NCI-H187 (cell line): ENCODE data around the gene NELL2.

Source experiments
- DNase-seq, 2 experiments: peaks; one replicate each; lab custom pipeline; 2025; lab: John Stamatoyannopoulos, UW

Gene NELL2

DNA sequence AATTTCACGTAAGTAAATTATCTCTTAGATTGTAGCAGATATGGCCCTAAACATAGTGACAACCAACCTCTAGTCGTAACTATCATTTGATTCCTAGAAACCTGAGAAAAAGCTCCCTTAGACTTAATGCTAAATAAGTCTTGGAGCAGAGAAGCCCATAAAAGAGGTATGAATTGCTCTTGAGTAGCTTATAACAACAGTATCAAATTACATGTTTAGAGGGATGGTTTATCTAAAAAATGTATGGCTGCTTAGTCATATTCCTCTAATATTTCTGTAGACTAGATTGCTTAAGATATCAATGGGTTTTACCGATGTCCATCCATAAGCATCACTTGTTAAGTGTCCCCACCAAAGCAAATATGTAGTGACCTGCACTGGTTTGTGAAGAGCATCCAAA lies 259.7 kb downstream of the NELL2 start:
- no peak for DNase-seq

DNA sequence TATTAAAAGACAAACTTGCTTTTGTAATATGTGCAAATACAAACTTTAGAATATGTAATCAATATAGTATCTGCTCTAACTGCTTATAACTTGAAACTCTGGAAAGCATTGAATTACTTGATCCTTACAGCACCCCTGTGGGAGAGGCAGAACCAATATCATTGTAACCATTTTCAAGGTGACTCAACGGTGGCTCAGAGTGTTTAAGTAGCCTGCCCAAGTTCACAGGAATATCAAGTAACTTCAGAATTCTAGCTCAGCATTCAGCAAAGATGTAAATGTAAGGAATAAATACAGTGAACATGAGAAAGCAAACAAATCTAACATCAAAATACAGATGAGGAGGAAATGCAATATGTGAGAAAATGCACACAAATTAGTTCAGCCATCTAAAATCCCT lies 264.6 kb downstream of the NELL2 start:
- DNase-seq: no peak

DNA sequence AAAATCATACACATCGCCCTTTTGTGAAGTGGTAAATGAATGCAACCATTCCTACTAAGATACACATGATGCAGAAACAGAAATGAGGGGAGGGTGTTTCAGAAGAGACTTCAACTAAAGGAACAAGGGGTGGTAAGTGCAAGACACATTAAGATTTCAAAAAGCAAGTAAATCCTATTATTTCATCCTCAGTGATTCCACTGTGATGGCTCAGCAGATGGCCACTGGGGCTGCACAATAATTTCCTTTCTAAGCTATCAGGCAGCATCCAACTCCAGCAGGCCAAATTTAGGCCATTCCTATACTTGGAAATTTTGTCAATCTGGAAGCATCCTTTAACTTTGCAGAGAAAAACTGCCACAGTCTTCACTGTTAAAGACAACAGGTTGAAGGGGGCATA lies 272.4 kb downstream of the NELL2 start:
- DNase-seq: no peak

DNA sequence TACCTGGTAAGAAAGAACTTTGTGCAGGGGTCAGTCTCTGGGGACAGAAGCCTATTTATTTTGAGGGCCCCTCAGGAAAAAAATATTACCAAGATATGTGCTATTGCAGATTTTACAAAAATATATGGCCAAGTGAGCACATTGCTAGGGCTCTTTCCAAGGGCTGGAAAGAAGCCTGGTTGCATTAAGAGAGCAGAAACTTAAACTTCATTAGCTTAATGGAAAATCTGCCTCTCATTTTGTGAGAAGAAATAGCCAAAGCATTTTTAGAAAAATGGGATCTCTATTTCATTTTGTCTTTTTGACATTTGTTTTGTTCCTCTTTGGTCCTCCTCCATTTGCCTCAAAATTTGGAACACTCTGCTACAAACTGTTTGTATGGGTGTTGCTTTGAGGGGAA lies 283.5 kb downstream of the NELL2 start:
- DNase-seq: no peak

DNA sequence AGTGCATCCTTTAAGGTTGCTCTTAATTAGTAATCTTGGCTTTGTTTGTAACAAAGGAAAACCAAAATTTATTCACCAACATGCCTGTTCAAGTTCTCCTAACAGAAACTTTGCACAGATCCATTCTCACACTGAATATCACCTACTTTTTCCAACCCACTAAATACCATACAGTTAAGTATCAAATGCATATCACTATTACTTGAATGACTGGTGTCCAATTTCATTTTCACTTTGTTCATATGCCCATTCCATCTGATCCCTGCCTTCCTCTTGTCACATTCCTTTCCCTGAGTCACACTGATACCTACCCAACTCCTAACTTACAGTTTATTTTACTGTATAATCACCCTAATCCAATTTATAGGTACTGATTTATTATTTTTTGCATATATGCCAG lies 286.4 kb downstream of the NELL2 start:
- DNase-seq: no peak

DNA sequence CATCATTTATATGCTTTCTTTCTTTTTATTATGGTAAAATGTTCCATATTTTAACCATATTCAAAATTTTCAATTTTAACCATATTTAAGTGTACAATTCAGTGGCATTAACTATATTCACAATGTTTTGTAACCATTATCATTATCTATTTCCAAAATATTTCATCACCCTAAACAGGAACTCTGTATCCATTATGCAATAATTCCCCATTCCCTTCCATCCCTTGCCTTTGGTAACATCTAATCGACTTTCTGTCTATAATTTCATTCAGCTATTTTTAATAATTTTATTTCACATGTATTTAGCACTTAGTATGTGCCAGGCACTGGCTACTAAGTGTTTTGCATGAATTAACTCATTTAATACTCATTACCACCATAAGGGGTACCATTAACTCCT lies 287.5 kb downstream of the NELL2 start:
- DNase-seq: no peak

DNA sequence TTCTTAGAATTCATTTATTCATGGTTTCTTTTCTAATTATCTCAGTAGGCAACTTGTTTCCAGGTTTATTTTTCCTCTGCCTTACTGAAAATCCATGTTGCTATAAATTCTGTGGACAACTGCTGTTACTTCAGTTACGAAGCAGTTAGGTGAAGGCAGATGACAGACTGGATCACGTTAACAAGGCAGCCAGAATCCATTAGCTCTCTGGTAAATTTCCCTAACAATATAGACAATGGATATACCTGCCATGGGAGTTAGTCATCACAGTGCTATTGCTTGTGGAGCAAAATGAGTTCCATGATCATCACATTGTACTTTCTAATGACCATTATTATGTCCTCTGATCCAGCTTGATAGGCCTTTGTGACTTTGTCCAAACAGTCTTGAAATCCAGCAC lies 291.5 kb downstream of the NELL2 start:
- DNase-seq: no peak

DNA sequence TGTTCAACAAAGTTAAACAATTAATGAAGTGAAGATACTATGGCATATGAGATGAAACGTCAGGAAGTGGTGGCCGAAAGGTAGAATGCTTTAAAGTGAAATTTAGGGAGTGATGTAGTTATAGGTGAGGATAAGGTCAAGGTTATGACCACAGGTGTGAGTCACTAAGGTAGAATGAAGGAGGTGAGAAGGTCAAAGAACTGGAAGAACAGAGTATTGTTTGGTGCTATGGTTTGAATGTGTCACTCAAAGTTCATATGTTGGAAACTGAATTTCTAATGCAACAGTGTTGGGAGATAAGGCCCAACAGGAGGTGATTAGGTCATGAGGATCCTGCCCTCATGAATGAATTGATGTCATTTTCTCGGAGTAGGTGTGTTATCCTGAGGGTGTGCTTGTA lies 293.6 kb downstream of the NELL2 start:
- DNase-seq: no peak

DNA sequence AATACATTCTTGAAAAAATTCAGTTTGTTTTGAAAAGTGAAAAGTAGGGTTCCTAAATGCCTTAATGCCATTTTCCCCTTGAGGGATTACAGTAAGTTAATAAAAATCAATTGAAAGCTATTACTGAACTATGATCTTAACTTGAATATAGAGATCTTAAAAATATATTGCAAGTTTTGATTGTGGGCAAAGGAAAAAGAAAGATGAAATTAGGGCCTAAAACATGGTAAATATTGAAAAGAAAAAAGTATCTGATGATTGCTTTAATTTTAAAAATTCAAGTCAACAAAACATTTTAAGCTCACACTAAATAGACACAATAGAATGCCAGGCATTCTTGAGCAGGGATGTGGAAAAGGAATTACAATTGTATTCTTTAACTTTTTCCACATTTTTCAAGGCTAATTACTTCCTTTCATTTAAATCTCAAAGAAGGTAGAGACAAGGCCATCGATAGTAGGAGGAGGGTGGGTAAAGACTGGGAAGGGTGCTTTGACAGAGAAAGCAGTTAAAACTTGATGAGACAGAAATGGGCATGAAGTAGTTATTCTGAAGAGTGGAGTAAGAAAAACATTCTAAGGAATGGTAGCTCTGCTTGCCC lies 294.4 kb downstream of the NELL2 start:
- no peak for DNase-seq

DNA sequence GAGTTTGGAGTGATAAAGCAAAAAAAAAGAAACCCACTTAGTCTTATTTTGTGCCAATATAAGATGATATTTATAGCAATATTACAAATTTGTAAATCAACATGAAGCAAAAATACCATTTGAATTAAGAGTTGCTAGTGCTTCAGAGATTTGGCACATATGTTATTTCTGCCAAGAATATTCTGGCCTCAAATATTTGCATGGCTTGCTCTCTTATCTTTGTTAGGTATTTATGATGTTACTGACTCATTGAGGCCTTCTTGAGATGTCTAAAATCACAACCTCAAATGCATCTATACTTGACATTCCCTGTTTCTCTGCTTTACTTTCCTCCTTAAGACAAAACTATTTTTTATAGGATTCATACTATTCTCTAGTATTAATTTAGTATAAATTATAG lies 301.5 kb downstream of the NELL2 start:
- no peak for DNase-seq

DNA sequence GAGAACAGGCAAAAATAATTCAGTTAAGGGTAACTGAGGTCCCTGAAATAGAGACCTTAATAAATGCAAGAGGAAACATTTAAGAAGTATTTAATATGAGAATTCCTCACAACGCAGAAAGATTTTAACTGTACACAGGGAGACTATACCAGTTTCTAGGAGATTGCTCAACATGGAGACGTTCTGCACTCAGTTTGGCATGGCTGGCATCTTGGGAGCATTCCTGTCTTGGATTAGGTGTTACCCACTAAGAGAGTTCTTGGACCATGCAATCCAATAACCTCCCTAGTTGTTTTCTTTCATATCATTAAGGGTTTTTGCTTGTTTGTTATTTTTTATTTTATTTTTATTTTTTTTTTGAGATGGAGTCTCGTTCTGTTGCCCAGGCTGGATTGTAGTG lies 302.4 kb downstream of the NELL2 start:
- no peak for DNase-seq

DNA sequence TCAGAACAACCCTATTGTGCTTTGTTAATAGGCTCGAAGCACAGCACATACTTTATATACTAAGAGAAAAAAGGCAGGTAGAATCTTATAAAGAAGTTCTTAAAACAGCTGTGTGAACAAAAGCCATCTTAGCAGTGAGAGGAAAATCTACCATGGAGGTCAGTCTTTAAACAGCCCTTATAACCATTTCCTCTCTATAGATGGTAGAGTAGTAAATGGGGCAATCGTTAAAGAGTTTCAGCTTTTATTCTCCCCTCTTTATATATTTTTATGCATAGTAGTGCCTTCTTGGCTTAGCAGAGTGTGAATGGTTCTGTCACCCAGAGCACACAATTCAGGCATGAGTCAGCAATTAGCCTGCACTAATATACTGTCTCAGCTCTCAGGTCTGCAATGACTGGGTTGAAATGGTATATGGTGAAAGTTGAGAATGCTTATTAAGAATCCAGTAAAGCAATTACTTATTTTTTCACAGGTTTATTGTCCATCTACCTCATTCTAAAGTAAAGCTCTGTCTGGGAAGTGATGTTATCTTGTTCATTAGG lies 305.0 kb downstream of the NELL2 start:
- no peak for DNase-seq

DNA sequence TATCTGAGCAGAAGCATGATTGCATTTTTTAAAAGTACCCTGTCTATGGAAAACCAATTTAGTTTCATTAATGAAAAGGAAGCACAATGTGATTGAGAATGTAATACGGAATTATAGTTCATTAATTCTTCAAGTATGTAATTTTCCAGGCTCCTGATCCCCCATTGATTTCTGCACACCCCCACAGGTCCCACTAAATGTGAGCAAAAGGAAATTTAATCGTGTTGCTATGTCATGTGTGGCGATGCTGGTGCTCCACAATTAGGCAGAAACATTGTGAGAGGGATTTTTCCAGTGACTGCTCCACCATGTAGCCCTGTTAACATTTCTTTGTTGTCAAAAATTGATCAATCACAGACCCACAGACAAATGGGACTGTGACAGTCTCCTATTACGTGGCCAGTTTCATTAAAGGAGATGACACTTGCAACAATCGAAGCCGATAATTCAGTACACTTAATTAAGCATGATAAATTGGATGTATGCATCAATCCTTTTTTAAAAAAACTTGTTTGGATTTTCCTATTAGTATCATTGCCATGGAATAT lies 306.0 kb downstream of the NELL2 start:
- no peak for DNase-seq

DNA sequence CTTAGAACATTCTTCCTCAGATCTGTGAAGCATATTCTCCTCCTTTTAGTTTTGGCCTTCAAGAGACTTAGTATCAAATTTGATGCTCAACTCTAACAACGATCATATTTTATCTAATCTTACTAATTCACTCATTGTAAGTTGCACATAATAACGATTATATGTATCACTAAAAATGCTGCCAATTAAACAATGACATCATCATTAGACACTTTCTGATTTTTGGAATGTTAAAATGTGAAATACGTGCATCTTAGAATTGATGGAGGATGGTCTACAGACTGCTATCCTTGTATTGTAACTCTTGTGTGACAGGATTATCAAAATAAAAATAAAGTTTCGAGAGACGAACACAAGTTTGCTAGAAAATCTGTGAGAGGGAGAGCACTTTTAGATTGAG lies 311.0 kb downstream of the NELL2 start:
- no peak for DNase-seq

DNA sequence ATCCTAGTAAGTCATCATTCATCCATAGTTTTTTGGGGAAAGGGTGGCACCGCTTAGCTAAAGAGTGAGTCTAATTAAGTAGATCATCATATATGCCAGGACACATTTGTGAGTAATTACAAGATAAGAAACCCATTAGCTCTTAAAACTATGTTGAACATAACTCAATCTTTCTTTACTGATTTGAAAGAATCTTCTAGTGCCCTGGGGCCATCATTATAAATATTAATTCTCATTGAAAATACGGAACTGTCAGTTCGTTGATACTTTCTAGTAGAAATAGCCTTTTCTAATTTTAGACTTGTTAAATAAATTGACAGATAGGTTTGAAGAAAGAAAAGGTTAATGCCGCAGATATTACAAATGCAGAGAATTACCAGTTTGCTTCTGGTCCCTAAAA lies 312.6 kb downstream of the NELL2 start:
- no peak for DNase-seq

DNA sequence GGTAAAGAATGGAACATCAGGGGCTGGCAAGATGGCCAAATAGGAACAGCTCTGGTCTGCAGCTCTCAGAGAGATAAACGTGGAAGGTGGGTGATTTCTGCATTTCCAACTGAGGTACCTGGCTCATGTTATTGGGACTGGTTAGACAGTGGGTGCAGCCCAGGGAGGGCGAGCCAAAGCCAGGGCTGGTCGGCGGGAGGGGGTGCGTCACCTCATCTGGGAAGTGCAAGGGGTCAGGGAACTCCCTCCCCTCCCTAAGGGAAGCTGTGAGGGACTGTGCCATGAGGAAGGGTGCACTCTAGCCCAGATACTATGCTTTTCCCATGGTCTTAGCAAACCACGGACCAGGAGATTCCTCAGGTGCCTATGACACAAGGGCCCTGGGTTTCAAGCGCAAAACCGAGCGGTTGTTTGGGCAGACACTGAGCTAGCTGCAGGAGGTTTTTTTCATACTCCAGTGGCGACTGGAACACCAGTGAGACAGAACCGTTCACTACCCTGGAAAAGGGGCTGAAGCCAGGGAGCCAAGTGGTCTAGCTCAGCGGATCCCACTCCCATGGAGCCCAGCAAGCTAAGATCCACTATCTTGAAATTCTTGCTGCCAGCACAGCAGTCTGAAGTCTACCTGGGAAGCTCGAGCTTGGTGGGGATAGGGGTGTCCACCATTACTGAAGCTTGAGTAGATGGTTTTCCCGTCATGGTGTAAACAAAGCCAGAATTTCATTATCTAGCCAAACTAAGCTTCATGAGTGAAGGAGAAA lies 317.6 kb downstream of the NELL2 start:
- DNase-seq: no peak

DNA sequence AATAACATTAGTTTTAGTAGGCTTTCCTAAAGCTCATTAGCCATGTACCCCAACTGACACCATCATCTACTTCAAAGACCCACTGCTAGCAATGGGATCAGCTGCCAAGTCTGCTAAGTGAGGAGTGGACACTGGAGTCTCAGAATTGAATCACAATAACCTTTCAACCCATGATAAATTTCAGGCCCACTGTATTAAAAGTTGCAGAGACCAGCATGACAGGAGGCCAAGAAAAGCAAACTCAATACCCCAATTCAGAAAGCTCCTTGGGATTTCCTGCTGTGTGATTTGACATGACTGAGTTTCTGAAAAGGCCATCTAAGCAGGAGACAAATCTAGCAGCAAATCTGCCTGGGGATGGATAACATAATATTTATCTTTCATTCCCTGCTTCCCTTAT lies 320.7 kb downstream of the NELL2 start:
- DNase-seq: no peak

DNA sequence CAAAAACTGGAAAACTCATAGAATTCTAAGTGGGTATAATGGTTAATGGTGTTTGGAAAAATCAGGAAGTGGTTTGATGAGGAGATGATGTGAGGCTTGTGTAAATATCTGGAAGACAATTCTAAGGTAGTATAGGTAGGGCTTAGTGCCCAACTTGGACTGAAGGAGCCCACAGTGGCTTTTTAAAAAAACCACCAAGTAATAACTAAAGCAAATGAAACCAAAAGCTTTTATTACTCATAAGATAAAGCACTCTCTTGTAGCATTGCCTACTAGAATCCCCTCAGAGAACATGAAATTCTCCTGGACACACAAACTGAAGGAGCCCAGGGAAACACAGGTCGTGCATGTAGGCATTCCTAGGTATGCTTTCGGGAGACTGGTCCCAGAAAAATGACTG lies 324.5 kb downstream of the NELL2 start:
- DNase-seq: no peak

DNA sequence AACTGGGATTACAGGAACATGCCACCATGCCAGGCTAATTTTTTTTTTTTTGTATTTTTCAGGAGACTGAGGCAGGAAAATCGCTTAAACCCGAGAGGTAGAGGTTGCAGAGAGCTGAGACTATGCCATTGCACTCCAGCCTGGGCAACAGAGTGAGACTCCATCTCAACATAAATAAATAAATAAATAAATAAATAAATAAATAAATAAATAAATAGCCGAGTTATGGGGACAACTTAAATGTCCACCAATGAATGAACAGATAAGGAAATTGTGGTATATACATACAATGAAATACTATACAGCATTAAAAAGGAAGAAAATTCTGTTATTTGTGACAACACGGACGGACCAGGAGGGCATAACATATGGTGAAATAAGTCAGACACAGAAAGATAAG lies 325.7 kb downstream of the NELL2 start:
- DNase-seq: no peak

DNA sequence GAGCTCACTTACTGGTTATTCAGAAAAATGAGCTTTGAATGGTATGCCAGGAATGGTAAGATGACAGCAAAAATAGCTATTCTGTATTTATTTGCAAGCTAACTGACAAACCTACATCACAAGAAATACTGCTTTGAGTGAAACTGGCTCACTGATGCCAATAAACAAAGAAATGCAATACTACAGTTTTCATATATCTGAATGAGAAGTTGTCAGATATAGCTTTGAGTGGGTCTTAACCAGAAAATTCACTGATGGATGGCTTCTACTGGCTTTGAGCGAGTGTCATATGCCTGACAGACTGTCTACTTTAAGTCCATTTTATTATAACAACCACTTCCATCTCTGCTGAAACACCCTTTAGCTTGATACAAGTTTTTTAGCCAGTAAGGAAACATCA lies 330.1 kb downstream of the NELL2 start:
- no peak for DNase-seq

DNA sequence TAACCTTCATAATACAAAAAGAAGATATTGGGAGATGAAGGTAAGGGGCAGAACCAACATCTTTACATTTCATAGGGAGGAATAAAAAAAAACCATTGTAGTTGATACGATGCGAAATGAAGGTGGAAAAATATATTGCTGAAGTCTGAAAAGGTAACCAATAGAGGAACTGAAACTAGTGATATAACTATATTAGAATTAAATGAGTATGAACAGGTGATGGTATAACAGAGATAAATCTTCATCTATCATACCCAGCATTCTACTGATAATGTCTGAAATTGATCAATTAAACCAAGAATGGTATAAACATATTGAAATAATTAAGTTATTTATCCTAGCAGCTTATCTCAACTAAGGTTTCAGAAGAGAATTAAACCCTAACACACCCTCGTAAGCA lies 332.1 kb downstream of the NELL2 start:
- no peak for DNase-seq

DNA sequence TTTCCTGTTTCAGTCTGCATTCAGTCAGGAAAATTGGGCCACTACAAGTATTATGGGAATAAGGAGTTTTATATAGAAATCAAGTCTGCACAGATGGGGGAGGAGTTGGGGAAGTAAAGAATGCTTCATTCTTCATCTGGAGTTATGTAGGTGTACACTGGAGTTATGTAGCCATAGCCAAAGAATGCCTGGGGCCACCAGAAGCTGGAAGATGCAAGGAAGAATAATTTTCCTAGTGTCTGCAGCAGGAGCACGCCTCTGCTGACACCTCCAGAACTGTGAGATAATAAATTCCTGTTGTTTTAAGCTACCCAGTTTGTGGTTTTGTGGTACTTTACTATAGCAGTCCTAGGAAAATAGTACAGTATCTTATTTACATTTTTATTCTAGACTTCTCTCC lies 333.4 kb downstream of the NELL2 start:
- no peak for DNase-seq

DNA sequence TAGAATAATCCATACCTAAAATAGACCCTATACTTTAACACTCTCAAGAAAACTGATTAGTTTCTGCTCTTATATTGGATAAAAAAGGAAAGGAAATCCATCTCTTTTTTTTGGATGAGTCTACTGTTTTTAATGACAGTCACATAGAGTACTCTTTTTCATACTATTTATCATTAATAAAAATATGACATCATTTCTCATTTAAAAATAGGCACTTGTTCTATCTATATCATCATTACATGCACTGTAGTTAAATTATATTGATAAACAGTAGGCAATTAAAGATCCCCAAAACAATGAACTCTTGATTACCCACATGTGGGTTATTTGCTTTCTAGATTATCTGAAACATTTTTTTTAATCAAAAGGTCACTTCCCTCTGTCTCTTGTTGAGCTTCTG lies 338.8 kb downstream of the NELL2 start:
- DNase-seq: no peak

DNA sequence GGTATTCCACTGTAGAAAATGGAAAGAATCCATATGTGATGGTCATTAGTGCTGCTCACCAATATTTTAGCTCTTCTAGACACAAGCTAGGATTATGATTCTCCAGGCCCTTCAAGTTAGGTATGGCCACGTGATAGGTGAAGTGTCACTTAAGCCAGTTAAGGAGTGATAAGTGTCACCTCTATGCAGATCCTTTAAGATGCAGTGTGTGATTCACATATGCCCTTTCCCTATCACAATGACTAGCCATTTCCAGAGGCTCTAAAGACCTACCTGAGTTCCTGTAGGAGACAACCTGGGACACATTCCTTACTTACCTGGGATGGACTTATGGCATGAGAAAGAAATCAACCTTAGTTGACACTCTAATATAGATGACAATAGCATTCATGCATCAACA lies 343.2 kb downstream of the NELL2 start:
- peak in 1 of 2 experiments; percentile 3 for DNase-seq
